T-helper 2 cell treated with Interferon-gamma antibody and Interleukin-4, amounts not matched to agents 5 μg/mL and 100 μg/mL, for 36 hours (primary cell): ENCODE measurements around the gene BCL2L1.
"Not testable (repeated sequence)": the region's sequence is repeated elsewhere in the genome, so short reads cannot be mapped to it uniquely, and the experiment has no call there.

ENCODE experiments used
- DNase-seq: peaks from one replicate; pipeline ENCODE4 v3.0.0; 2021; ENCODE audit warnings: low spot score
- H3K27ac Mint-ChIP-seq: one replicate; pipeline ENCODE4 v1.8.0; 2021; ENCODE audit warnings: mild to moderate bottlenecking, mixed read lengths
- H3K27me3 Mint-ChIP-seq: one replicate; pipeline ENCODE4 v1.8.0; 2021; ENCODE audit warnings: low read depth, mixed read lengths
- H3K36me3 Mint-ChIP-seq: one replicate; pipeline ENCODE4 v1.8.0; 2021; ENCODE audit warnings: low read depth, mixed read lengths
- H3K4me1 Mint-ChIP-seq: one replicate; pipeline ENCODE4 v1.8.0; 2021; ENCODE audit warnings: low read depth, mixed read lengths
- H3K4me3 Mint-ChIP-seq: one replicate; pipeline ENCODE4 v1.8.0; 2022; ENCODE audit warnings: mild to moderate bottlenecking, moderate library complexity, mixed read lengths
- H3K9me3 Mint-ChIP-seq: one replicate; pipeline ENCODE4 v1.8.0; 2021; ENCODE audit warnings: mixed read lengths

BCL2L1 gene

GRCh38 chr20:31673435-31673834, 49.2 kb downstream of the BCL2L1 start:
- Mint-ChIP-seq H3K4me1 (peaks cover 66% of the 10 kb centered on the region), H3K36me3 (peaks cover 49% of the 10 kb centered on the region), H3K9me3 (no peaks in the 10 kb centered on the region), H3K27me3 (no peaks in the 10 kb centered on the region), H3K4me3 (peak overlapping the region; percentile 91), H3K27ac (peak overlapping the region; percentile 97)
- DNase-seq, result no peak

- no peak for DNase-seq
- peaks cover 50% of the 10 kb centered on the region for H3K36me3 Mint-ChIP-seq
Observed at GRCh38 chr20:31671324-31671723, 51.3 kb downstream of the BCL2L1 start.

GRCh38 chr20:31670371-31671228, 52.1 kb downstream of the BCL2L1 start:
- no peaks in the 10 kb centered on the region for H3K27me3 Mint-ChIP-seq
- peaks cover 65% of the 10 kb centered on the region for H3K4me1 Mint-ChIP-seq
- peaks cover 55% of the 10 kb centered on the region for H3K36me3 Mint-ChIP-seq
- H3K9me3 Mint-ChIP-seq, result no peaks in the 10 kb centered on the region
- DNase-seq, result no peak
- H3K27ac Mint-ChIP-seq, result no peak overlapping the region
- H3K4me3 Mint-ChIP-seq, result no peak overlapping the region

More at GRCh38 chr20:31671324-31671723, 51.3 kb downstream of the BCL2L1 start:
- no peaks in the 10 kb centered on the region for H3K9me3 Mint-ChIP-seq
- H3K27ac Mint-ChIP-seq, result peak overlapping the region; percentile 33
- no peaks in the 10 kb centered on the region for H3K27me3 Mint-ChIP-seq
- peaks cover 66% of the 10 kb centered on the region for H3K4me1 Mint-ChIP-seq
- no peak overlapping the region for H3K4me3 Mint-ChIP-seq

- Mint-ChIP-seq H3K4me3 (peak overlapping the region; percentile 2), H3K4me1 (peaks cover 58% of the 10 kb centered on the region), H3K27me3 (no peaks in the 10 kb centered on the region), H3K36me3 (peaks cover 57% of the 10 kb centered on the region), H3K27ac (peak overlapping the region; percentile 72), H3K9me3 (no peaks in the 10 kb centered on the region)
- DNase-seq, result no peak
Observed at GRCh38 chr20:31669876-31670275, 52.8 kb downstream of the BCL2L1 start.

GRCh38 chr20:31668944-31669343, 53.7 kb downstream of the BCL2L1 start:
- DNase-seq, H3K4me3 Mint-ChIP-seq, H3K27me3 Mint-ChIP-seq, H3K9me3 Mint-ChIP-seq: not testable (repeated sequence)
- Mint-ChIP-seq H3K4me1 (peaks cover 50% of the 10 kb centered on the region), H3K27ac (peak overlapping the region; percentile 67), H3K36me3 (peaks cover 57% of the 10 kb centered on the region)

GRCh38 chr20:31667315-31668285, 55.1 kb downstream of the BCL2L1 start:
- Mint-ChIP-seq H3K27me3 (no peaks in the 10 kb centered on the region), H3K4me1 (peaks cover 50% of the 10 kb centered on the region), H3K9me3 (no peaks in the 10 kb centered on the region), H3K4me3 (peak overlapping the region; percentile 2), H3K36me3 (peaks cover 54% of the 10 kb centered on the region), H3K27ac (peak overlapping the region; percentile 71)
- no peak for DNase-seq

- Mint-ChIP-seq H3K36me3 (peaks cover 49% of the 10 kb centered on the region), H3K27me3 (no peaks in the 10 kb centered on the region), H3K4me3 (peak overlapping the region; percentile 64), H3K27ac (peak overlapping the region; percentile 71), H3K4me1 (peaks cover 56% of the 10 kb centered on the region), H3K9me3 (no peaks in the 10 kb centered on the region)
- no peak for DNase-seq
Observed at GRCh38 chr20:31666258-31667042, 56.2 kb downstream of the BCL2L1 start.

- peaks cover 47% of the 10 kb centered on the region for H3K36me3 Mint-ChIP-seq
- H3K27ac Mint-ChIP-seq, result peak overlapping the region; percentile 71
- peaks cover 57% of the 10 kb centered on the region for H3K4me1 Mint-ChIP-seq
- no peak overlapping the region for H3K4me3 Mint-ChIP-seq
- H3K27me3 Mint-ChIP-seq, result no peaks in the 10 kb centered on the region
- no peak for DNase-seq
- H3K9me3 Mint-ChIP-seq, result no peaks in the 10 kb centered on the region
Observed at GRCh38 chr20:31665753-31666152, 56.9 kb downstream of the BCL2L1 start.

GRCh38 chr20:31664696-31665354, 57.8 kb downstream of the BCL2L1 start:
- Mint-ChIP-seq H3K4me1 (peaks cover 57% of the 10 kb centered on the region), H3K27ac (peak overlapping the region; percentile 62)

GRCh38 chr20:31663838-31664695, 58.6 kb downstream of the BCL2L1 start:
- Mint-ChIP-seq H3K27me3 (no peaks in the 10 kb centered on the region), H3K4me3 (no peak overlapping the region), H3K36me3 (peaks cover 36% of the 10 kb centered on the region), H3K9me3 (no peaks in the 10 kb centered on the region), H3K27ac (peak overlapping the region; percentile 62), H3K4me1 (peaks cover 51% of the 10 kb centered on the region)
- DNase-seq, result no peak

More at GRCh38 chr20:31664696-31665354, 57.8 kb downstream of the BCL2L1 start:
- Mint-ChIP-seq H3K27me3 (no peaks in the 10 kb centered on the region), H3K36me3 (peaks cover 43% of the 10 kb centered on the region), H3K9me3 (no peaks in the 10 kb centered on the region), H3K4me3 (no peak overlapping the region)
- DNase-seq, result no peak

- Mint-ChIP-seq H3K4me3 (no peak overlapping the region), H3K9me3 (no peaks in the 10 kb centered on the region), H3K4me1 (peaks cover 51% of the 10 kb centered on the region), H3K27ac (no peak overlapping the region), H3K36me3 (peaks cover 34% of the 10 kb centered on the region), H3K27me3 (no peaks in the 10 kb centered on the region)
- DNase-seq, result no peak
Observed at GRCh38 chr20:31663524-31663837, 59.2 kb downstream of the BCL2L1 start.

- H3K36me3 Mint-ChIP-seq, result peaks cover 25% of the 10 kb centered on the region
- peaks cover 43% of the 10 kb centered on the region for H3K4me1 Mint-ChIP-seq
- H3K4me3 Mint-ChIP-seq, result peak overlapping the region; percentile 86
- H3K27ac Mint-ChIP-seq, result peak overlapping the region; percentile 89
- H3K9me3 Mint-ChIP-seq, result no peaks in the 10 kb centered on the region
- DNase-seq, result no peak
- H3K27me3 Mint-ChIP-seq, result no peaks in the 10 kb centered on the region
Observed at GRCh38 chr20:31662372-31662854, 60.3 kb downstream of the BCL2L1 start.
